HepG2 (cell line): Measurements from ENCODE around the gene ADAM22. TPM values are rescaled to one million over a fixed set of nuclear protein-coding genes. Genes with fewer than 3 reads are reported as not detected.

ENCODE experiments used
- ATAC-seq: fragments of 200-7000 bp; cut with Tn5 transposase; 3 replicates; pipeline ENCODE4 v1.9.1; 2020; ENCODE audit warnings: mild to moderate bottlenecking, moderate library complexity
- Bru-seq: library from RNA; stranded (reverse); fragments of 400-500 nt; gene quantifications from one replicate; lab custom pipeline; 2021; lab: Mats Ljungman, UMichigan
- BruChase-seq, 2 experiments: library from RNA; stranded (reverse); fragments of 400-500 nt; gene quantifications; one replicate each; lab custom pipeline; 2021; lab: Mats Ljungman, UMichigan
- BruUV-seq: library from RNA; stranded (reverse); fragments of 400-500 nt; replicated peaks from 2 replicates; lab custom pipeline; 2021; lab: Mats Ljungman, UMichigan
- CTCF ChIA-PET: fragments of 300-600 bp; formaldehyde crosslinking; extraction: SDS; loops from one replicate; lab custom pipeline; 2021; ENCODE audit warnings: low total read pairs, inconsistent platforms, low intra/inter-chr PET ratio; lab: Yijun Ruan, JAX
- POLR2A ChIA-PET: fragments of 350-600 bp; sonication (Branson Sonifier 250); formaldehyde crosslinking; loops from one replicate; lab custom pipeline; 2020; ENCODE audit warnings: antibody characterized with exemption, inconsistent platforms; lab: Yijun Ruan, JAX
- DNase-seq: peaks from one replicate; pipeline ENCODE4 v3.0.0-alpha.2; 2015; ENCODE audit warnings: low spot score
- FAIRE-seq: peaks from 3 replicates; lab custom pipeline; 2011; peaks lifted over from hg19 to GRCh38; lab: Jason Lieb, UNC
- H2AFZ ChIP-seq: one replicate; pipeline ENCODE4 v1.6.1; 2011; ENCODE audit warnings: low read length, inconsistent platforms
- H3K27ac ChIP-seq: fragments of 300-600 bp; 3 replicates; pipeline ENCODE4 v1.8.0; 2011; ENCODE audit warnings: mixed run types, mild to moderate bottlenecking, mixed read lengths, low read length, inconsistent platforms; ENCODE audit not compliant: insufficient read depth; ENCODE audit errors: extremely low read length
- H3K27me3 ChIP-seq, 2 experiments: fragments of 200-600 bp in 1 of 2; 2 replicates in 1 of 2; 3 replicates in 1 of 2; pipeline versions ENCODE4 v1.6.0 to v1.8.0; 2011; ENCODE audit warnings: low read length in 2 of 2, mild to moderate bottlenecking in 2 of 2, moderate library complexity in 2 of 2, inconsistent platforms in 1 of 2; ENCODE audit not compliant: insufficient read depth in 2 of 2, control insufficient read depth in 1 of 2
- H3K36me3 ChIP-seq, 2 experiments: fragments of 200-600 bp in 1 of 2; replicated peaks in 1 of 2; 2 replicates in 1 of 2; 3 replicates in 1 of 2; pipeline versions ENCODE4 v1.5.1 to v1.8.0; 2011; ENCODE audit warnings: low read length in 2 of 2, inconsistent platforms in 1 of 2; ENCODE audit not compliant: insufficient read depth in 2 of 2, control insufficient read depth in 1 of 2
- H3K4me1 ChIP-seq: 2 replicates; pipeline ENCODE4 v1.5.1; 2012; ENCODE audit warnings: low read length, inconsistent platforms; ENCODE audit not compliant: insufficient read depth
- H3K4me2 ChIP-seq: 2 replicates; pipeline ENCODE4 v1.6.0; 2011; ENCODE audit warnings: low read depth, low read length, inconsistent platforms
- H3K4me3 ChIP-seq, 3 experiments: fragments of 200-600 bp in 1 of 3; sonication (generic), shearing (Covaris generic) in 1 of 3; replicated peaks in 1 of 3; 2 replicates each; pipeline ENCODE4 v1.5.1; 2011 to 2016; ENCODE audit warnings: low read length in 3 of 3, inconsistent platforms in 2 of 3, low read depth in 2 of 3, mild to moderate bottlenecking in 2 of 3, control low read depth in 1 of 3, mixed read lengths in 1 of 3; ENCODE audit not compliant: insufficient read depth in 1 of 3
- H3K79me2 ChIP-seq: one replicate; pipeline ENCODE4 v1.6.1; 2011; ENCODE audit warnings: low read length, inconsistent platforms; ENCODE audit not compliant: insufficient read depth
- H3K9ac ChIP-seq: 2 replicates; pipeline ENCODE4 v1.6.0; 2011; ENCODE audit warnings: mild to moderate bottlenecking, low read depth, low read length, inconsistent platforms; ENCODE audit not compliant: insufficient read depth
- H3K9me3 ChIP-seq: 2 replicates; pipeline ENCODE4 v1.5.1; 2012; ENCODE audit warnings: mild to moderate bottlenecking, low read length
- H4K20me1 ChIP-seq: 2 replicates; pipeline ENCODE4 v1.6.0; 2011; ENCODE audit warnings: inconsistent platforms, mild to moderate bottlenecking, low read length, moderate library complexity; ENCODE audit not compliant: insufficient read depth
- DDIT3 ChIP-seq: sonication (generic); formaldehyde crosslinking; IDR thresholded peaks from 2 replicates; pipeline ENCODE4 v1.4.0; 2020; ENCODE audit warnings: mild to moderate bottlenecking, missing genetic modification reagents
- GABPA ChIP-seq, 2 experiments: IDR thresholded peaks; 2 replicates each; pipeline ENCODE4 v1.6.1; 2011 to 2016; ENCODE audit warnings: low read depth in 2 of 2, low read length in 1 of 2, missing biosample characterization in 1 of 2, missing genetic modification characterization in 1 of 2
- NFAT5 ChIP-seq: sonication (generic); formaldehyde crosslinking; IDR thresholded peaks from 2 replicates; pipeline ENCODE4 v1.4.0; 2020; ENCODE audit warnings: missing genetic modification reagents
- RARG ChIP-seq: sonication (generic); formaldehyde crosslinking; IDR thresholded peaks from 2 replicates; pipeline ENCODE4 v1.4.0; 2020; ENCODE audit warnings: low read depth, mild to moderate bottlenecking, missing genetic modification reagents
- ZEB1 ChIP-seq: IDR thresholded peaks from 2 replicates; pipeline ENCODE4 v1.6.1; 2012; ENCODE audit warnings: mild to moderate bottlenecking, low read depth, inconsistent platforms; ENCODE audit not compliant: insufficient replicate concordance
- ZNF383 ChIP-seq: sonication (generic); formaldehyde crosslinking; IDR thresholded peaks from 2 replicates; pipeline ENCODE4 v1.4.0; 2020; ENCODE audit warnings: missing genetic modification reagents, mild to moderate bottlenecking, borderline replicate concordance
- ZNF513 ChIP-seq: sonication (generic); formaldehyde crosslinking; conservative IDR thresholded peaks from 2 replicates; pipeline ENCODE4 v1.5.0; 2020; ENCODE audit warnings: missing genetic modification reagents
- WGBS: methylation state at CpG from one replicate; pipeline ENCODE4 v1.1.6; 2017; ENCODE audit warnings: low lambda C conversion rate; 5-methylcytosine and 5-hydroxymethylcytosine counted together
- in situ Hi-C: cut with HindIII; loops from 2 replicates; pipeline ENCODE4 v1.10.0; 2017; ENCODE audit warnings: low pct_unique_long_range_greater_than_20kb; ENCODE audit not compliant: extremely low pct_ligation_motif_present
- intact Hi-C: fragments of 100-400 bp; cut with micrococcal nuclease; formaldehyde crosslinking; loops from one replicate; pipeline ENCODE4 v1.10.0; 2022; ENCODE audit not compliant: unreplicated experiment
- long read RNA-seq, 2 experiments: library from RNA in 1 of 2; library from polyadenylated mRNA in 1 of 2; stranded (forward) in 1 of 2; unstranded in 1 of 2; transcript quantifications; one replicate each; pipeline ENCODE4 v2.0.0, GENCODE V29; 2019 to 2022
- polyA minus RNA-seq, 3 experiments: library from RNA; depleted of rRNA, polyadenylated mRNA; stranded (reverse); fragments of >200 nt; gene quantifications; 2 replicates each; pipeline ENCODE4 v1.2.3, GENCODE V29; 2011; ENCODE audit warnings: low replicate concordance in 1 of 3
- polyA plus RNA-seq, 8 experiments: library from polyadenylated mRNA; depleted of rRNA in 3 of 8; stranded (reverse) in 7 of 8; unstranded in 1 of 8; fragments of >200 nt; fragmentation: Illumina TruSeq in 4 of 8; extraction: Trizol in 4 of 8; gene quantifications; 2 replicates each; pipeline versions ENCODE4 v1.2.1 to v1.2.3, GENCODE V29; 2011 to 2016; ENCODE audit warnings: low read depth in 4 of 8, missing spikeins in 1 of 8, mixed read lengths in 1 of 8; ENCODE audit not compliant: insufficient read depth in 1 of 8
- total RNA-seq, 5 experiments: library from RNA; depleted of rRNA; stranded (reverse); fragments of >200 nt; fragmentation: Illumina TruSeq; extraction: Trizol; gene quantifications; 2 replicates each; pipeline ENCODE4 v1.2.3, GENCODE V29; 2016; ENCODE audit warnings: low read depth in 1 of 5

Gene ADAM22
- total RNA-seq (2016; rRNA removed; fragmentation: Illumina TruSeq; extraction: Trizol), result 2.9 and 6.7 TPM in 2 replicates
- total RNA-seq (2016; cell fraction: cytosol; rRNA removed; fragmentation: Illumina TruSeq; extraction: Trizol; ENCODE audit: low read depth), result 0.61 and 0.79 TPM in 2 replicates
- 2.4 and 5.6 TPM in 2 replicates for total RNA-seq (2016; cell fraction: insoluble cytoplasmic fraction; rRNA removed; fragmentation: Illumina TruSeq; extraction: Trizol)
- total RNA-seq (2016; cell fraction: membrane; rRNA removed; fragmentation: Illumina TruSeq; extraction: Trizol), result 2.0 and 2.5 TPM in 2 replicates
- 12.0 and 14.2 TPM in 2 replicates for total RNA-seq (2016; cell fraction: nucleus; rRNA removed; fragmentation: Illumina TruSeq; extraction: Trizol)
- polyA plus RNA-seq (2011; rRNA removed), result 1.3 and 1.9 TPM in 2 replicates
- polyA plus RNA-seq (2011; cell fraction: cytosol; rRNA removed), result 0.81 and 1.0 TPM in 2 replicates
- 2.3 and 3.8 TPM in 2 replicates for polyA plus RNA-seq (2011; cell fraction: nucleus; rRNA removed)
- 1.0 and 1.1 TPM in 2 replicates for polyA plus RNA-seq (2012)
- 0.40 and 0.43 TPM in 2 replicates for polyA plus RNA-seq (2016; cell fraction: cytosol; fragmentation: Illumina TruSeq; extraction: Trizol; ENCODE audit: low read depth)
- 2.7 TPM in 2 replicates for polyA plus RNA-seq (2016; cell fraction: insoluble cytoplasmic fraction; fragmentation: Illumina TruSeq; extraction: Trizol; ENCODE audit: low read depth)
- polyA plus RNA-seq (2016; cell fraction: membrane; fragmentation: Illumina TruSeq; extraction: Trizol; ENCODE audit: low read depth), result 0.74 and 1.1 TPM in 2 replicates
- 7.1 and 7.2 TPM in 2 replicates for polyA plus RNA-seq (2016; cell fraction: nucleus; fragmentation: Illumina TruSeq; extraction: Trizol; ENCODE audit: insufficient read depth, low read depth)
- 2.3 and 2.6 TPM in 2 replicates for polyA minus RNA-seq (2011; rRNA and poly(A)+ RNA removed; ENCODE audit: low replicate concordance)
- 2.2 and 2.6 TPM in 2 replicates for polyA minus RNA-seq (2011; cell fraction: cytosol; rRNA and poly(A)+ RNA removed)
- 9.4 and 14.7 TPM in 2 replicates for polyA minus RNA-seq (2011; cell fraction: nucleus; rRNA and poly(A)+ RNA removed)
- Bru-seq, nascent RNA, result percentile 46 among the genes with signal in this experiment
- percentile 41 among the genes with signal in this experiment for BruChase-seq, experiment 1, labeled RNA remaining after a 6-hour chase
- BruChase-seq, experiment 2, labeled RNA remaining after a 2-hour chase, result percentile 46 among the genes with signal in this experiment
- long read RNA-seq, experiment 1, partial matches to known transcripts, result 0 of 1 reads
- long read RNA-seq, experiment 1, other reads (novel, unspliced or antisense), result 1 of 1 reads
- long read RNA-seq, experiment 2, partial matches to known transcripts, result 1 of 3 reads
- long read RNA-seq, experiment 2, other reads (novel, unspliced or antisense), result 2 of 3 reads

- Histone ChIP-seq H3K4me1 (peaks cover 27% of the 10 kb centered on the region), H3K79me2 (no peaks in the 10 kb centered on the region), H2AFZ (peak within 1 kb of the TSS; percentile 83), H3K4me3 (peak within 1 kb of the TSS; percentile 64 to 77 (median 70)), H3K27me3 (no peaks in the 10 kb centered on the region; a peak in 1 of 5 replicates), H3K27ac (no peak within 1 kb of the TSS), H3K4me2 (peak within 1 kb of the TSS; percentile 81), H3K36me3 (no peaks in the 10 kb centered on the region), H3K9me3 (no peaks in the 10 kb centered on the region), H3K9ac (peak within 1 kb of the TSS; percentile 49), H4K20me1 (no peaks in the 10 kb centered on the region)
- WGBS, result 1% methylated on average over 18 of the region's 70 CpGs
- DNase-seq, result peak; percentile 78
- intact Hi-C loops (loop anchor here (1.0 to 10.0 kb wide), 2 partner anchors 177 to 231 kb away; no protein-coding TSS in a partner anchor), in situ Hi-C loops (no loop called here)
- ATAC-seq, result peak; percentile 99
- peak; percentile 78 for FAIRE-seq
- CTCF ChIA-PET, result no interaction called here
- no TSS peak for BruUV-seq
- POLR2A ChIA-PET, result interaction anchor here (0.6 kb wide), 1 partner anchor 29 kb away, joined by 3 read pairs; no protein-coding TSS in a partner anchor
- no peak for TF ChIP-seq RARG (CRISPR knock-in tag)
- no peak for TF ChIP-seq GABPA (IDR thresholded peaks at IDR 0.05; ENCODE audit: low read depth, low read length)
- peak; percentile 48 for TF ChIP-seq GABPA (CRISPR knock-in tag; IDR thresholded peaks at IDR 0.05; ENCODE audit: low read depth)
- TF ChIP-seq DDIT3 (CRISPR knock-in tag), result no peak
- TF ChIP-seq ZEB1, result no peak
- no peak for TF ChIP-seq ZNF513 (CRISPR knock-in tag)
- TF ChIP-seq ZNF383 (CRISPR knock-in tag), result 0 out of 2 replicates have a peak, but pooled peaks have one; percentile 45
- TF ChIP-seq NFAT5, result 0 out of 2 replicates have a peak, but pooled peaks have one; percentile 36
Measured at GRCh38 chr7:87933953-87934698, at the start of gene ADAM22. TSS of gene ADAM22 (plus strand) at chr7:87934251. CDS start at chr7:87934466, 215 bp downstream.
